OCI-M2 (cell line): ENCODE measurements around the gene NKX1-1.

Source experiments
- DNase-seq: peaks from one replicate; lab custom pipeline; 2025; ENCODE audit not compliant: unreplicated experiment; lab: John Stamatoyannopoulos, UW

The NKX1-1 gene

DNA sequence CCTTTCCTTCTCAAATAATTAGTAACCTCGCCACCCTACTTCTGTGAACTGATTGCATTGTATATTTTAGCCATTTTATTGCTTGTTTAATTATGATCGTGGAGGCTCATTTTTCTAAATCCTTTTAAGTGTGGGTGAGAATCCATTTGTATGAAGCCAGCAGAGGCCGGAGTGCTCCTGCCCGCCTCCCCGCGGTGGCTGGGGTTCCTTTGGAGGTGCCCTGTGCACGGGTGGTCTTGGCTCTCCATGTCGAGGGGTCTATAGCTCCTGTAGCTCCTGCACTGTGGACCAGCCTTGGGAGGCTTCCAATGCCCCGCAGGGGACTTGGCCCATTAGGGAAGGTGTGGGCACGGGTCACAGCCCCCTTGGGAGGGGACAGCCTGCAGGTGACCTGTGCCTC lies 44.2 kb downstream of the NKX1-1 start:
- DNase-seq, result no peak

DNA sequence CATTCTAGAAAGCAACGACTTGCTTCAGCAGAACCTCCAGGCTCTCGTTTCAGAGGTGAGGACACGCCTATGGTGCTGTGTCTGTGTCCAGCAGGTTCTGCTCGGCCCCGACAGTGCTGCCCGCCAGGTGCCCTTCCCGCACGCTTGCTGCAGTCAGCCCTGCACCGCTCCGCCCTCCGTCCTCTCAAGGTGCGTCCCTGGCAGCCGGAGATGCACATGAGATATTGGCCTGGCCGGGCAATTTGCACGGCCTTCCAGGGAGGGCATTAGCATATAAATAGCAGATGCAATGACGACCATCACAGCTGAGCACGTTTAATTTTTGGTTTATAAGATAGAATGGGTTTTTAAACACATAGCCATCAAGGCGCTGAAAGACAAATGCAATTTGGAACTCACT lies 44.8 kb downstream of the NKX1-1 start:
- no peak for DNase-seq

DNA sequence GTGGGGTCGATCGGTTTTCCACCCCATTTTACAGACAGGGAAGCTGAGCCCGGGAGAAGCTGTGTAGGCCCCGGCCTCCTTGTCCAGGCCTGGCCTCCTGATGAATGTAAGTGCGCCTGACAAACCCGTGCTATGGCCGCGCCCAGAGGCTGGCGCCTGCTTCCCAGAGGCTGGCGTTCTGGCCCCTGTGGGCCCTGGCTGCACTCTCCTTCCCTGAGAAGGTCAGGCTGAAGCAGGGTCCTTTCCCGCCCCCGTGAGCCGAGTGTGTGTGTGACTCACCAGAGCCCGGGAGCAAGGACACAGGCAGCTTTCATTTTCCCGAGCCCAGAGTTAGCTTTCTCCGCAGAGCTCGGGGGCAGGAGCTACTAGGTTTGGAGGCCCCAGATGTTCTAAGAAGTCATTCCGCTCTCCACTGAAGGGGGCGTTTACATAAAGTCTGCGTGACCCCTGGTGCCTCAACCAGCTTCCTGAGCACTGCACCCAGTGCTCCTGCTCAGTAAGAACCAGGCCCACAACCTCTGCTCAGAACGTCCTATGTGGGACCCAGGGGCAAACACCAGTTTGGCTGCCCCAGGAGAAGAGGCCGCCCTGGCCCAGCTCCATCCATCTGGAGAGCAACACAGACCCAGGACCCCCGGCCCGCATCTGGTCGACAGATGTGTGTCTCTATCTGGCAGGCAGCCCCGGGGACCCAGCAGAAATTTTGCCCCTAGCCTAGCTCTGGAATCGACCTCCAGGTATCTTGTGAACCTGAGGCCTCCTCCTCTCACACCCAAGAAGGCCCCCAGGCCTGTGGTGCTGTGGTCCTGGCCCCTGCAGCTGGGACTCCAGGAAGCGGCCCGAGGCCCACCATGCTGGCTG lies 45.6 kb downstream of the NKX1-1 start:
- no peak for DNase-seq

DNA sequence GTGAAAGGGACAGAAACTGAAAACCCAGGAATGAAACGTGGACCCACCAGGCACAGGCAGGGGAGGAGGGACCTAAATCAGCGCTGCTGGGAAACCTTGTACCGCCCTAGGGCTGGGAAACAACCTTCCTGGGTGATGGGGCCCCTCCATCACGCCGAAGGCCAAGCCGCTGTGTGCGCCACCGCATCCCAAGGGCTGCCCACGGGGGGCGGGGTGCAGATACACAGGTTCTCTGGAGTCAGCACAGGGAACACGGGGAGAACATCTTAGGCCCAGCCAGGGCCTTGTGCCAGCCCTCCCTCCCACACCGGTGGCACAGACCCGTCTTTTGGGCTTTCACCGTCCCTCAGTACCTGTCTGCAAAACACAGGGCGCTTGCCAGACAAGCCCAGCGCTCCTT lies 46.3 kb downstream of the NKX1-1 start:
- DNase-seq, result no peak

DNA sequence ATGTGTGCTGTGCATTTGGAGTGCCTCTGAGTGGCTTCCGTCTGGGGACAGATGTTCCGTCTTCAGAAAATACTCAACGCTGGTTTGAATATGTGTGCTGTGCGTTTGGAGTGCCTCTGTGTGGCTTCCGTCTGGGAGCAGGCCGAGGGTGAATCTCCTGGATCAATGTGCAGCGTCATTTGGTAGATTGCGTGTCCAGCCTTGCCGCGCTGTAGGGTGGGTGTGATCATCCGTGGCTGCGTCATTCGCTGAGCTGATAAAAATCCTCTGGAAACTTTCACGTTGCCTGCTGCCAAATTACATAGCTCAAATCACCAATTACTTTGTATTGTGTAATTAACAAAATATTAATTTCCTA lies 47.1 kb downstream of the NKX1-1 start:
- DNase-seq, result no peak

DNA sequence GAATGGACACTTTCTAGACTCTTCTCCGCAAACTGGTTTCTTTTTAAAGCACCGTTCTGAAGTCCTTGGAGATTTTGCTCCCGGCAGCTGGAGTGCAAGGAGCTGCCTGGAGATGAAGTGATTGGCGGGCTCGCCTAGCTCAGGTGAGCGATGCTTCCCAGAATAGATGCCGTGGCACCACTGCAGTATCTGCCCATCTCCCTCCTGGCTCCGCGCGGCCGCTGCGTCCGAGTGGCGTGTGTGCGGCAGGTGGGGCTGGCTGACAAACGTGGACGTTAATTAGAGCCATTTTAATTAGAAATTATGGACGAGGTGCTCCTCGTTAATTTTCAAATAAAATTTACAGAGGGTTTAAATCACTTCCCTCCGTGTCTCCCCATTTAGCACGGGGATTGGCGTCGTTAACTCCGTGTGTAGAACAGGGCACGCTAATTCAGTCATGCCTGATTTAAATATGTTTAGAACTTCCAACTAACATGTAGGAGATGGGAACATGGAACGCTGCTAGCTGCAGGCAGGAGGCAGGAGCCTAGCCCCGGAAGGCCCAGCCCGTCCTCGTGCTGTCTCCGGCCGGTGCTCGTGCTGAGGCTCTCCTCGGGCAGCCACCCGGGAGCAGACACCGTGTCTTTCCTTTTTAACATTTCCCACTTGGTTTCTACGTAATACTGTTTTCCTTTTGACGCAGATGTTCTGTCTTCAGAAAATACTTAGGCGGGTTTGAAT lies 47.7 kb downstream of the NKX1-1 start:
- no peak for DNase-seq

DNA sequence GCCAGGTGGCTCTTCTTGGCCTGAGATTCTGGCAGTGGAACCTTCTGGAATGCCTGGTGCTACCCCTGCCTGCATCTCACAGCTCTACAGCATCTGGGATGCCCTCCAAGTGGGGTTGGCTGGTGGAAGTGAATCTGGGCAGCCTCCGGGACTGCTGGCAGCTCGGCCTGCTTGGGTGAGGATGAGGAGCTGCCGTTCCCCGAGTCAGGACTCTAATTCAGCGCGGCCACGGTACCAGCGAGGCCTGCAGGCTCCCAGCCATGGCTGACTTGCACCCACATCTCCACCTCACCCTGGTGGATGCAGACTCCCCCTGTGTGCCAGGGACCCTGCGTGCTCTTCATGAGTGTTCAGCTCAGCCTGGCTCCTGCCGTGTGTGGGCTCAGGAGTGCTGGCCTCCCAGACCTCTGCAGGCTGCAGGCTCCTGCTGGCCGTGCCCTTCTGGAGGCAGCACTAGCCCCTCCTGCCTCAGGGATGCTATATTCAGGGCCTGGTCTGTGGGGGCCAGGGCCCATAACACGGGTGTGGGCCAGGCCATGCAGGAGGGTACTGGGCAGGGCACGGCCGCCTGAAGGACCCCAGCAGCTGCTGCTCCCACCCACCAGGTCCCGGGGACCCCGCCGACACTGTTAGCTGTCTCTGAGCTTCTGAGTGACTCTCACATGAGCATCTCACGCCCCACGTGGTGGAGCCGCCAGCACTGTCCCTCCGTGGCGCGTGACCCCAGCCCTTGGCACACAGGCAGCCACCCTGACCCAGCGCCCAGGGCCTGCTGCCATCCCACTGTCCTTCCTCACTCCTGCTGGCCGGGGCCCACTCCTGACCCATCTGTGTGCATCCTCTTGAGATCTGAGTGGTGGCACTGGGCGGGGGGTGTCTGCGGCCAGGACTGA lies 48.6 kb downstream of the NKX1-1 start:
- no peak for DNase-seq

DNA sequence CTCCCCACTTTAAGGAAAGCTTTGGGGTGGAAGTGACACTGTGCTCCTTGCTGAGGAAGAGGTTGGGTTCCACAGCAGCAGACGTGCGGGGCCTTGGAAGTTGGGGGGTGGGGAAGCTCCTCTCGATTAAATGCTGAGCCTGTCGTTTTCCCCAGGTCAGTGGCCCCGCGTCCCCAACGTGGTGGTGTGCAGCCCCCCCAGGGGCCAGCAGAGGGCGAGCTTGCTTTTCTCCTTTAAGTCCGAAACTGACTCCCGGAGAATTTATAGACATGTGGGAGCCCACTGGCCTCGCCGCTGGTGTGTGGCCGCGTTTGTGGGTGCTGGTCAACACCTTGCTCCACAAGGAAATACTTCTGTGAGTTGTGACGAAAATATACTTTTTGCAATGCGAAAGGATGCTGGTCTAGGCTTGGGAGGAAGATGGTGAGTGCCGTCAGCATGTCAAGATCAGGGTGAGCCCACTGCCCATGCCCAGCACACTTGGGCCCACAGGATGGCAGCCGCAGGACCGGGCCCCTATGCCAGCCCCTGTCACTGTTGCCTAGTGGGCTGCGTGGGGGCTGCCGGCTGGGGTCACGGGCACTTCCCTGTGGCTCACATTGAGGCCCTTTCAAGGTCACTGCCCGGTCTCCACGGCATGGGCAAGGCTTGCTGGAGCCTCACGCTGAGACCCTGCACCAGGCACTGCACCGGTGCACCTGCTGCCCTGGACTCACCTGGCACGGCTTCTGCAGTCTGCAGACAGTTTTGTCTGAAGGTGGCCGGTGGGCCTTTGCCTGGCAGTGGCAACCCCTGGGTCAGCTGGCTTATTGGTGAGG lies 49.9 kb downstream of the NKX1-1 start:
- no peak for DNase-seq

DNA sequence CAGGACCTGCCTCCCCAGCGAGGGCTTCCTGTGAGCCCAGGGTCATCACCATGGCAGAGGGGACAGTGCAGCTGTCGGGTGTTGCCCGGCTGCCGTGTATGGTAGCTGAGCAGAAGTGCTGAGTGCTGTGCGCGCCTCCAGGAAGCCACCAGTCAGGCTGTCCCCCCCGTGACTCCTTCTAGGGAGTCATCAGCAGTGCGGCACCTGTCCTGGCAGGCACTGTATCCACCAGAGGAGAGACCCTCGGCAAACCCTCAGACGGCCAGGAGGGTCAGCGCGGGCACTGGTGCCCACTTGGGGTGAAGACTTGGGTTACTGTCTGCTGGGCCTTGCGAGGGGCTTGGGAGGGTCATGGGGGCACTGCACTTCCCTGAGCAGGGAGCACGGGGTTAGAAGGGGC lies 50.9 kb downstream of the NKX1-1 start:
- DNase-seq, result no peak

DNA sequence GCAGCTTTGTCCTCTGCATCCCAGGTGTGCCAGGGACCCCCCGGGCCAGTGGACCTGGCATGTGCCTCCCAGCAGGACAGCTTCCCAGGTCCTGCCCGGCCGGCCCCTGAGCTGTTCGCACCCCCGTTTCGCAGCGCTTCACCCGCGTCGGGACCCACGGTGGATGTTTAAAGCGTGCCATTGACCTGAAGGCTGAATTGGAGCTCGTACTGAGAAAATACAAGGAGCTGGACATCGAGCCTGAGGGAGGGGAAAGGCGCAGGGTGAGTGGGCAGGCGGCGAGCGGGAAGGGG lies 51.3 kb downstream of the NKX1-1 start:
- no peak for DNase-seq

DNA sequence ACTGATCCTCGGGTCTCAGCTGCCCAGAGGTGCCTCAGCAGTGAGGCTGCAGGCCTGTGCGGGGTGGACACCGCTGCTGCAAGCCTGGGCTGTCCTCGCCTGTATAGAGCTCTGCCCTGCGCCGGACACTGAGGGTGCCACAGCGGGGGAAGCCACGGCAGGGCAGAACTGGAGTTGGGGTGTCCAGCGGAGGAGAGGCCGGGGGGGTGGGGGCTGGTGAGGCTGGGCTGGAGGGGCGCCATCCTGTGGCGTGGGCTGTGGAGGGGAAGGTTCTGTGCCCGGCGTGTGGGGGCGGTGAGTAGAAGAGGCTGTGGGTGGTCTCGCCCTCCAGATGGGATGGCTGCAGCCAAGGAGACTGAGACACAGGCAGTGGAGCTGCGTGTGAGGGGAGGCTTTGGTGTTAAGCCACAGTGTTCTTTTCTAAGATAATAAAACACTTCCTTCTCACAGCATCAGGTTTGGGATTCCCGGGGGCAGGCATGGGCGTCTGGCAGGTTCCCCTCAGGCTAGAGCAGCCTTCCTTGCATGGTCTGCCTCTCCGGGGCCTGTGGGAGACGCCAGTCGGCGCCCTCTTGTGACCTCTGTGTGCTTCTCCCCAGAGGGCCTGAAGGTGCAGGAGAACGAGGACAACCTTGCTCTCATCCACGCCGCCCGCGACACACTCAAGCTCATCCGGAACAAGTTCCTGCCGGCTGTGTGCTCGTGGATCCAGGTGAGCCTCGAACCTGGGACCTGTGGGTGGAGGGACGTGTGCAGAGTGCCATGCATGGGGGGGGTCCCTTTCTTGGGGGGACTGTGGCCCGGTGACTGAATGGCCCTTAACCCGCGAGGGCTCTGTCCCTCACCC lies 51.9 kb downstream of the NKX1-1 start:
- no peak for DNase-seq

DNA sequence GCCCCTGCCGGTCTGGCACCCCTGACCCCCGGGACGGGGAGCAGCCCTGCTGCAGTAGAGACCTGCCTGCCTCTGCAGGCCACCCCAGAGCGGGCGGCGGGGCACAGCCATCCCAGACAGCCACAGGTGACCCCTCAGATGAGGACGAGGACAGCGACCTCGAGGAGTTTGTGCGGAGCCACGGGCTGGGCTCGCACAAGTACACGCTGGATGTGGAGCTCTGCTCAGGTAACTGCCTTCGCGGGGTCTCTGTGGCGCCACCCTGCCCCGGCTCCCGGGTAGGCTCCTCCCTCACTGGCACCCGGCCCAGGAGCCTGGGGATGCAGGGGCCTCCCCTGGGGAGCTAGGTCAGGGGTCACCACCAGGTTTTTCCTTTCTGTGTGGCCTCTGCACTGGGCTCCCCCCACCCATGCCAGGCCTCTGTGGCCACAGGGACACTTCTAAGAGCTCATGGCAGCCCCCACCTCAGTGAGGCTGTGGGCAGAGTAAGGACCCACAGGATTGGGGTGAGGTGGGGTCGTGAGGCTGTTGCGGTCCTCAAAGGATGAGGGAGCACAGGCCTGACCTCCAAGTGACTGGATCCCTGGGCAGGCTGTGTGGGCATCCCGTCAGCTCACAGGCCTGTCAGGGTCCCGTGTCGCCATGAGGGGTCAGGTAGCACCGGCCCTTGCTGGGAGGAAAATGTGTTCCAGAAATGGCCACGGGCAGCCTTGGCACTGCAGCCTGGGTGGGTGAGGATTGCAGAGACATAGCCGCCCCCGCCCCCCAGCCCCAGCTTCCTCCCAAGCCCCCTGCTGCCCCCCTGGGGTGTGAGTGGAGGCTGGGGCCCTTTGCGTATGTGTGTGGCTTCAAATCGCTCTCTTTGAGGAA lies 52.8 kb downstream of the NKX1-1 start:
- DNase-seq, result no peak
